WTC11 (cell line): ENCODE measurements around the gene DPY19L3. TPM values are rescaled to one million over a fixed set of nuclear protein-coding genes. Genes with fewer than 3 reads are reported as not detected.

ENCODE experiments used
- ATF6 ChIP-seq: sonication (generic); formaldehyde crosslinking; IDR thresholded peaks from 2 replicates; pipeline ENCODE4 v1.8.1; 2023; ENCODE audit warnings: mild to moderate bottlenecking, missing genetic modification reagents
- CBFB ChIP-seq: sonication (generic); formaldehyde crosslinking; IDR thresholded peaks from 2 replicates; pipeline ENCODE4 v1.8.1; 2022; ENCODE audit warnings: mild to moderate bottlenecking, low read depth, missing genetic modification reagents
- CDX4 ChIP-seq: fragments of 250-450 bp; sonication (Bioruptor Pico); IDR thresholded peaks from 2 replicates; pipeline ENCODE4 v1.9.0; 2021; ENCODE audit warnings: moderate library complexity, mild to moderate bottlenecking, inconsistent platforms, borderline replicate concordance
- CREB1 ChIP-seq: sonication (generic); formaldehyde crosslinking; IDR thresholded peaks from 2 replicates; pipeline ENCODE4 v1.8.0; 2023; ENCODE audit warnings: mild to moderate bottlenecking, missing genetic modification reagents
- CREM ChIP-seq: sonication (generic); formaldehyde crosslinking; IDR thresholded peaks from 2 replicates; pipeline ENCODE4 v1.8.1; 2022; ENCODE audit warnings: mild to moderate bottlenecking, missing genetic modification reagents, moderate library complexity
- E2F5 ChIP-seq: sonication (generic); formaldehyde crosslinking; IDR thresholded peaks from 2 replicates; pipeline ENCODE4 v1.8.1; 2022; ENCODE audit warnings: mild to moderate bottlenecking, moderate library complexity, missing genetic modification reagents
- ELF4 ChIP-seq: sonication (generic); formaldehyde crosslinking; IDR thresholded peaks from 2 replicates; pipeline ENCODE4 v1.8.1; 2022; ENCODE audit warnings: low read depth, mild to moderate bottlenecking, moderate library complexity, missing genetic modification reagents
- EMX1 ChIP-seq: fragments of 250-450 bp; sonication (Bioruptor Pico); IDR thresholded peaks from 2 replicates; pipeline ENCODE4 v1.8.0; 2021; ENCODE audit warnings: mild to moderate bottlenecking
- FOXK1 ChIP-seq: sonication (generic); formaldehyde crosslinking; IDR thresholded peaks from 2 replicates; pipeline ENCODE4 v1.8.0; 2022; ENCODE audit warnings: mild to moderate bottlenecking, moderate library complexity, missing genetic modification reagents
- FOXP4 ChIP-seq: sonication (generic); formaldehyde crosslinking; IDR thresholded peaks from 2 replicates; pipeline ENCODE4 v1.8.0; 2022; ENCODE audit warnings: mild to moderate bottlenecking, missing genetic modification reagents
- GTF2I ChIP-seq: fragments of 250-450 bp; sonication (Bioruptor Pico); conservative IDR thresholded peaks from 2 replicates; pipeline ENCODE4 v1.4.0; 2021; ENCODE audit warnings: mild to moderate bottlenecking
- JAZF1 ChIP-seq: fragments of 250-450 bp; sonication (Bioruptor Pico); IDR thresholded peaks from 2 replicates; pipeline ENCODE4 v1.9.0; 2021; ENCODE audit warnings: moderate library complexity, mild to moderate bottlenecking, inconsistent platforms
- JUN ChIP-seq: sonication (generic); formaldehyde crosslinking; IDR thresholded peaks from 2 replicates; pipeline ENCODE4 v1.8.0; 2023; ENCODE audit warnings: mild to moderate bottlenecking, missing genetic modification reagents
- MAX ChIP-seq: sonication (generic); formaldehyde crosslinking; IDR thresholded peaks from 2 replicates; pipeline ENCODE4 v1.8.0; 2022; ENCODE audit warnings: mild to moderate bottlenecking, missing genetic modification reagents
- MXD4 ChIP-seq: fragments of 250-450 bp; sonication (Bioruptor Pico); IDR thresholded peaks from 2 replicates; pipeline ENCODE4 v1.8.0; 2021; ENCODE audit warnings: mild to moderate bottlenecking, moderate library complexity, borderline replicate concordance
- NFE2L1 ChIP-seq: sonication (generic); formaldehyde crosslinking; IDR thresholded peaks from 2 replicates; pipeline ENCODE4 v1.8.1; 2023; ENCODE audit warnings: missing genetic modification reagents
- NR1H2 ChIP-seq: sonication (generic); formaldehyde crosslinking; IDR thresholded peaks from 2 replicates; pipeline ENCODE4 v1.9.0; 2021; ENCODE audit warnings: mild to moderate bottlenecking, moderate library complexity, missing genetic modification reagents
- NR2C2 ChIP-seq: sonication (generic); formaldehyde crosslinking; IDR thresholded peaks from 2 replicates; pipeline ENCODE4 v1.8.0; 2022; ENCODE audit warnings: mild to moderate bottlenecking, missing genetic modification reagents
- NR3C1 ChIP-seq: sonication (generic); formaldehyde crosslinking; conservative IDR thresholded peaks from 2 replicates; pipeline ENCODE4 v1.8.1; 2023; ENCODE audit warnings: low read depth, mild to moderate bottlenecking, missing genetic modification reagents
- PRDM15 ChIP-seq: sonication (generic); formaldehyde crosslinking; IDR thresholded peaks from 2 replicates; pipeline ENCODE4 v1.8.0; 2022; ENCODE audit warnings: missing genetic modification reagents
- PREB ChIP-seq: sonication (generic); formaldehyde crosslinking; IDR thresholded peaks from 2 replicates; pipeline ENCODE4 v1.8.1; 2022; ENCODE audit warnings: mild to moderate bottlenecking, missing genetic modification reagents, moderate library complexity, borderline replicate concordance
- SOX15 ChIP-seq: fragments of 250-450 bp; sonication (Bioruptor Pico); IDR thresholded peaks from 2 replicates; pipeline ENCODE4 v1.9.0; 2021; ENCODE audit warnings: mild to moderate bottlenecking
- TCF7 ChIP-seq: sonication (generic); formaldehyde crosslinking; IDR thresholded peaks from 2 replicates; pipeline ENCODE4 v1.8.0; 2022; ENCODE audit warnings: mild to moderate bottlenecking, low read depth, missing genetic modification reagents, moderate library complexity
- ZBTB21 ChIP-seq: sonication (generic); formaldehyde crosslinking; IDR thresholded peaks from 2 replicates; pipeline ENCODE4 v1.8.1; 2023; ENCODE audit warnings: mild to moderate bottlenecking, missing genetic modification reagents, borderline replicate concordance
- ZNF263 ChIP-seq: sonication (generic); formaldehyde crosslinking; IDR thresholded peaks from 2 replicates; pipeline ENCODE4 v1.8.1; 2022; ENCODE audit warnings: low read depth, mild to moderate bottlenecking, moderate library complexity, missing genetic modification reagents
- ZNF396 ChIP-seq: fragments of 250-450 bp; sonication (Bioruptor Pico); IDR thresholded peaks from 2 replicates; pipeline ENCODE4 v1.8.0; 2021; ENCODE audit warnings: mild to moderate bottlenecking, moderate library complexity, borderline replicate concordance
- ZSCAN18 ChIP-seq: fragments of 250-450 bp; sonication (Bioruptor Pico); IDR thresholded peaks from 2 replicates; pipeline ENCODE4 v2.1.2; 2022; ENCODE audit warnings: mild to moderate bottlenecking, moderate library complexity
- total RNA-seq: library from RNA; stranded (reverse); gene quantifications from 3 replicates; pipeline ENCODE4 v1.2.3, GENCODE V29; 2021

Gene DPY19L3
- total RNA-seq, 1 experiment from 2014 or later: 73.2 TPM

- TF ChIP-seq FOXP4 (CRISPR knock-in tag): no peak
- TF ChIP-seq ZNF263: no peak
- no peak for TF ChIP-seq ZSCAN18 (CRISPR knock-in tag)
- TF ChIP-seq TCF7 (CRISPR knock-in tag): no peak
- no peak for TF ChIP-seq CDX4 (CRISPR knock-in tag)
- TF ChIP-seq CREM: no peak; the same call in 1 of the 2 replicates
- no peak for TF ChIP-seq NR2C2 (CRISPR knock-in tag)
- TF ChIP-seq SOX15 (CRISPR knock-in tag): no peak
- TF ChIP-seq PRDM15 (CRISPR knock-in tag): no peak; the same call in 1 of the 2 replicates
- no peak for TF ChIP-seq JAZF1 (CRISPR knock-in tag)
- no peak for TF ChIP-seq EMX1
- no peak for TF ChIP-seq NFE2L1 (CRISPR knock-in tag)
- no peak for TF ChIP-seq NR3C1 (CRISPR knock-in tag)
- TF ChIP-seq JUN (CRISPR knock-in tag): no peak
- no peak for TF ChIP-seq ZBTB21
- TF ChIP-seq CBFB: no peak
- no peak for TF ChIP-seq MXD4 (CRISPR knock-in tag)
- no peak for TF ChIP-seq ZNF396 (CRISPR knock-in tag)
- TF ChIP-seq ELF4 (CRISPR knock-in tag): no peak
- TF ChIP-seq GTF2I (CRISPR knock-in tag): no peak
- TF ChIP-seq CREB1 (CRISPR knock-in tag): no peak
- TF ChIP-seq PREB (CRISPR knock-in tag): no peak
- peak; percentile 84 for TF ChIP-seq E2F5 (CRISPR knock-in tag)
- peak; percentile 87 for TF ChIP-seq MAX
- peak; percentile 54; the same call in 1 of the 2 replicates for TF ChIP-seq FOXK1 (CRISPR knock-in tag)
- no peak for TF ChIP-seq ATF6 (CRISPR knock-in tag)
- TF ChIP-seq NR1H2: no peak
These were observed at the start of gene DPY19L3 (continued) for GRCh38 chr19:32405431-32406160.
